Transverse colon (tissue), 4 donors: ENCODE results near the gene ACAP2. TPM values are rescaled to one million over a fixed set of nuclear protein-coding genes. Genes with fewer than 3 reads are reported as not detected.

Experiments used
- DNase-seq: peaks from one replicate; pipeline ENCODE4 v3.0.0-alpha.2; 2019
- H3K27ac ChIP-seq, 4 donors: fragments of 200-600 bp; sonication (generic); 2 replicates each; pipeline ENCODE4 v1.5.1; 2016 to 2018; ENCODE audit warnings: inconsistent platforms in 4 of 4
- H3K27me3 ChIP-seq: fragments of 200-600 bp; sonication (generic); 2 replicates; pipeline ENCODE4 v1.5.1; 2017; ENCODE audit warnings: inconsistent platforms
- H3K36me3 ChIP-seq, 4 donors: fragments of 200-600 bp; sonication (generic); 2 replicates each; pipeline ENCODE4 v1.5.1; 2017 to 2019; ENCODE audit warnings: inconsistent platforms in 4 of 4
- H3K4me1 ChIP-seq, 4 donors: fragments of 200-600 bp; sonication (generic); 2 replicates each; pipeline ENCODE4 v1.5.1; 2017 to 2020; ENCODE audit warnings: inconsistent platforms in 4 of 4
- H3K4me3 ChIP-seq, 4 donors: fragments of 200-600 bp; sonication (generic); 1 replicate in 1 of 4; 2 replicates in 3 of 4; pipeline versions ENCODE4 v1.5.1 to v1.6.1; 2017 to 2019; ENCODE audit warnings: inconsistent platforms in 4 of 4
- H3K9me3 ChIP-seq, 2 donors: fragments of 200-600 bp; sonication (generic); 2 replicates each; pipeline ENCODE4 v1.5.1; 2017 to 2019; ENCODE audit warnings: inconsistent platforms in 2 of 2
- CTCF ChIP-seq, 5 experiments: fragments of 200-600 bp in 3 of 5; fragments of 450-650 bp in 2 of 5; sonication (generic) in 3 of 5; IDR thresholded peaks; 1 replicate in 2 of 5; 2 replicates in 3 of 5; pipeline ENCODE4 v1.5.1; 2016 to 2017; ENCODE audit warnings: antibody characterized with exemption in 5 of 5, inconsistent platforms in 3 of 5, mild to moderate bottlenecking in 2 of 5, moderate library complexity in 1 of 5
- EP300 ChIP-seq: sonication (generic); formaldehyde crosslinking; IDR thresholded peaks from one replicate; pipeline ENCODE4 v1.6.1; 2017; ENCODE audit warnings: antibody characterized with exemption, low read depth
- POLR2A ChIP-seq: fragments of 450-650 bp; IDR thresholded peaks from one replicate; pipeline ENCODE4 v1.6.1; 2016; ENCODE audit warnings: antibody characterized with exemption, mild to moderate bottlenecking, moderate library complexity
- POLR2AphosphoS5 ChIP-seq, 3 donors: sonication (generic); formaldehyde crosslinking; IDR thresholded peaks; one replicate each; pipeline ENCODE4 v1.6.1; 2016; ENCODE audit warnings: antibody characterized with exemption in 3 of 3
- WGBS, 2 donors: methylation state at CpG; one replicate each; pipeline ENCODE4 v1.1.5; 2018; ENCODE audit warnings: low coverage in 1 of 2; 5-methylcytosine and 5-hydroxymethylcytosine counted together
- in situ Hi-C, 4 donors: fragments of 200-750 bp; cut with MboI; loops; one replicate each; pipeline versions ENCODE4 v1.15.0 to v1.15.1; 2017; ENCODE audit warnings: low sequenced_read_pairs in 3 of 4, low pct_ligation_motif_present in 1 of 4, low pct_unique_long_range_greater_than_20kb in 1 of 4
- intact Hi-C: fragments of 100-400 bp; cut with DNase I; formaldehyde crosslinking; loops from one replicate; pipeline ENCODE4 v1.15.1; 2023; ENCODE audit warnings: low total_unique reads
- total RNA-seq, 4 donors: library from RNA; depleted of rRNA; stranded (reverse); fragments of >200 nt; gene quantifications; one replicate each; pipeline ENCODE4 v1.1.0, GENCODE V29; 2016

The ACAP2 gene
- total RNA-seq, 4 donors from 2014 or later: 17.3 to 97.5 (median 64.6) TPM

- Histone ChIP-seq H3K4me3 (no peak overlapping the region), H3K36me3 (no peaks in the 10 kb centered on the region), H3K27ac (no peak overlapping the region), H3K4me1 (peaks cover 1 to 40% (median 19%) of the 10 kb centered on the region in 4 donors), H3K9me3 (no peaks in the 10 kb centered on the region), H3K27me3 (no peaks in the 10 kb centered on the region)
- in situ Hi-C loops (loop anchor here in 1 of 4 donors (10.0 kb wide), 1 partner anchor 164 kb away; the partner anchor contains the start of gene XXYLT1), intact Hi-C loops (no loop called here)
- no peak for DNase-seq
- WGBS, 2 donors: 72 to 100% methylated on average over 1 to 2 of the region's 2 CpGs
- no peak for TF ChIP-seq EP300
- no peak for TF ChIP-seq POLR2AphosphoS5 (IDR thresholded peaks at IDR 0.05)
- no peak for TF ChIP-seq POLR2A
- no peak for TF ChIP-seq CTCF (IDR thresholded peaks at IDR 0.05)
Observed at GRCh38 chr3:195438371-195438770, 4.4 kb downstream of the ACAP2 start.

GRCh38 chr3:195425849-195426248 lies 17.0 kb downstream of the ACAP2 start:
- in situ Hi-C loops (no loop called here), intact Hi-C loops (no loop called here)
- Histone ChIP-seq H3K27ac (no peak overlapping the region), H3K36me3 (no peaks in the 10 kb centered on the region), H3K4me3 (no peak overlapping the region), H3K4me1 (no peaks in the 10 kb centered on the region), H3K27me3 (no peaks in the 10 kb centered on the region), H3K9me3 (no peaks in the 10 kb centered on the region)
- WGBS, 2 donors: 83 to 85% methylated on average over 1 to 3 of the region's 3 CpGs
- no peak for TF ChIP-seq POLR2AphosphoS5 (IDR thresholded peaks at IDR 0.05)
- TF ChIP-seq CTCF (IDR thresholded peaks at IDR 0.05): no peak
- TF ChIP-seq EP300: no peak
- TF ChIP-seq POLR2A: no peak
- DNase-seq: no peak

- TF ChIP-seq CTCF (IDR thresholded peaks at IDR 0.05): no peak
- TF ChIP-seq POLR2AphosphoS5 (IDR thresholded peaks at IDR 0.05): no peak
- TF ChIP-seq POLR2A: no peak
- TF ChIP-seq EP300: no peak
- Histone ChIP-seq H3K9me3 (no peaks in the 10 kb centered on the region), H3K36me3 (no peaks in the 10 kb centered on the region), H3K4me1 (peaks cover 0 to 5% (median 0%) of the 10 kb centered on the region in 4 donors), H3K4me3 (no peak overlapping the region), H3K27ac (no peak overlapping the region), H3K27me3 (no peaks in the 10 kb centered on the region)
- WGBS, 2 donors: 86 to 92% methylated on average over 2 of the region's 2 CpGs
- intact Hi-C loops (no loop called here), in situ Hi-C loops (no loop called here)
- DNase-seq: no peak
Observed at GRCh38 chr3:195423818-195424217, 19.0 kb downstream of the ACAP2 start.

GRCh38 chr3:195421400-195421799 lies 21.4 kb downstream of the ACAP2 start:
- 93 to 97% methylated on average over 4 of the region's 4 CpGs for WGBS, 2 donors
- in situ Hi-C loops: no loop called here
- H3K27ac ChIP-seq: no peak overlapping the region

More at GRCh38 chr3:195421400-195421799, 21.4 kb downstream of the ACAP2 start:
- no peaks in the 10 kb centered on the region for H3K27me3 ChIP-seq
- H3K4me3 ChIP-seq: no peak overlapping the region
- no peaks in the 10 kb centered on the region for H3K36me3 ChIP-seq
- no peaks in the 10 kb centered on the region for H3K9me3 ChIP-seq
- intact Hi-C loops: no loop called here
- no peak for TF ChIP-seq CTCF (IDR thresholded peaks at IDR 0.05)
- DNase-seq: no peak
- H3K4me1 ChIP-seq: peaks cover 0 to 5% (median 0%) of the 10 kb centered on the region in 4 donors
